ENCODE results near the gene POGZ.

The POGZ gene

GRCh38 chr1:151502859-151503780 lies 43.8 kb upstream of the POGZ start:
- Histone ChIP-seq H3K4me3 (replicated peaks; ENCODE audit: insufficient read depth, low read length) (no peak overlapping the region), H3K27me3 (ENCODE audit: insufficient read depth, poor library complexity, severe bottlenecking) (no peaks in the 10 kb centered on the region), H3K27ac (replicated peaks) (no peak overlapping the region)
- no peak for TF ChIP-seq REST (IDR thresholded peaks at IDR 0.05; ENCODE audit: insufficient replicate concordance, low read depth)
- no peak for TF ChIP-seq CTCF (IDR thresholded peaks at IDR 0.05; ENCODE audit: insufficient read depth, low read length)
- no peak for TF ChIP-seq GABPA (IDR thresholded peaks at IDR 0.05; ENCODE audit: low read depth)
- no peak for TF ChIP-seq POLR2AphosphoS5 (IDR thresholded peaks at IDR 0.05; ENCODE audit: low read depth)
- TF ChIP-seq SPI1 (IDR thresholded peaks at IDR 0.05; ENCODE audit: borderline replicate concordance, low read depth) = no peak
- DNase-seq (ENCODE audit: low read depth in 1 of 2, low spot score in 1 of 2) = no peak

- TF ChIP-seq REST (IDR thresholded peaks at IDR 0.05; ENCODE audit: insufficient replicate concordance, low read depth) (no peak), GABPA (IDR thresholded peaks at IDR 0.05; ENCODE audit: low read depth) (no peak), SPI1 (IDR thresholded peaks at IDR 0.05; ENCODE audit: borderline replicate concordance, low read depth) (no peak), POLR2AphosphoS5 (IDR thresholded peaks at IDR 0.05; ENCODE audit: low read depth) (no peak), CTCF (IDR thresholded peaks at IDR 0.05; ENCODE audit: insufficient read depth, low read length) (no peak)
- H3K27ac ChIP-seq (replicated peaks) = no peak overlapping the region
- no peak for DNase-seq (ENCODE audit: low read depth in 1 of 2, low spot score in 1 of 2)
- H3K4me3 ChIP-seq (replicated peaks; ENCODE audit: insufficient read depth, low read length) = no peak overlapping the region
- H3K27me3 ChIP-seq (ENCODE audit: insufficient read depth, poor library complexity, severe bottlenecking) = no peaks in the 10 kb centered on the region
These were observed 42.9 kb upstream of the POGZ start for GRCh38 chr1:151502035-151502700.

GRCh38 chr1:151501474-151501873 lies 42.2 kb upstream of the POGZ start:
- DNase-seq (ENCODE audit: low read depth in 1 of 2, low spot score in 1 of 2) = no peak
- Histone ChIP-seq H3K4me3 (replicated peaks; ENCODE audit: insufficient read depth, low read length) (no peak overlapping the region), H3K27ac (replicated peaks) (no peak overlapping the region), H3K27me3 (ENCODE audit: insufficient read depth, poor library complexity, severe bottlenecking) (no peaks in the 10 kb centered on the region)
- no peak for TF ChIP-seq CTCF (IDR thresholded peaks at IDR 0.05; ENCODE audit: insufficient read depth, low read length)
- TF ChIP-seq SPI1 (IDR thresholded peaks at IDR 0.05; ENCODE audit: borderline replicate concordance, low read depth) = no peak
- TF ChIP-seq REST (IDR thresholded peaks at IDR 0.05; ENCODE audit: insufficient replicate concordance, low read depth) = no peak
- no peak for TF ChIP-seq GABPA (IDR thresholded peaks at IDR 0.05; ENCODE audit: low read depth)
- TF ChIP-seq POLR2AphosphoS5 (IDR thresholded peaks at IDR 0.05; ENCODE audit: low read depth) = no peak
